HG03039 (cell line): ENCODE data around the gene FSTL4.

ENCODE experiments used
- ATAC-seq: cut with Tn5 transposase; IDR thresholded peaks from one replicate; pipeline ENCODE4 v1.9.1; 2021; ENCODE audit warnings: mild to moderate bottlenecking, moderate library complexity; ENCODE audit not compliant: unreplicated experiment

Gene FSTL4

GRCh38 chr5:133277744-133278143, 334.6 kb downstream of the FSTL4 start:
- ATAC-seq = no peak

- no peak for ATAC-seq
Observed at GRCh38 chr5:133276171-133276570, 336.2 kb downstream of the FSTL4 start.

- ATAC-seq = no peak
Observed at GRCh38 chr5:133275631-133276030, 336.7 kb downstream of the FSTL4 start.

- no peak for ATAC-seq
Observed at GRCh38 chr5:133274597-133274935, 337.8 kb downstream of the FSTL4 start.

- ATAC-seq = no peak
Observed at GRCh38 chr5:133273661-133274596, 338.4 kb downstream of the FSTL4 start.

- no peak for ATAC-seq
Observed at GRCh38 chr5:133272345-133272744, 340.0 kb downstream of the FSTL4 start.

- no peak for ATAC-seq
Observed at GRCh38 chr5:133271606-133272005, 340.7 kb downstream of the FSTL4 start.

GRCh38 chr5:133269691-133270090, 342.6 kb downstream of the FSTL4 start:
- no peak for ATAC-seq

GRCh38 chr5:133267601-133268000, 344.7 kb downstream of the FSTL4 start:
- ATAC-seq = no peak

GRCh38 chr5:133266966-133267365, 345.4 kb downstream of the FSTL4 start:
- no peak for ATAC-seq

GRCh38 chr5:133266527-133266878, 345.8 kb downstream of the FSTL4 start:
- ATAC-seq = no peak

GRCh38 chr5:133265720-133266526, 346.4 kb downstream of the FSTL4 start:
- ATAC-seq = peak; percentile 46

- no peak for ATAC-seq
Observed at GRCh38 chr5:133265257-133265656, 347.1 kb downstream of the FSTL4 start.

- no peak for ATAC-seq
Observed at GRCh38 chr5:133262690-133263089, 349.7 kb downstream of the FSTL4 start.

- no peak for ATAC-seq
Observed at GRCh38 chr5:133261993-133262392, 350.3 kb downstream of the FSTL4 start.

GRCh38 chr5:133260715-133261114, 351.6 kb downstream of the FSTL4 start:
- ATAC-seq = no peak

- no peak for ATAC-seq
Observed at GRCh38 chr5:133259199-133259997, 352.9 kb downstream of the FSTL4 start.

- ATAC-seq = no peak
Observed at GRCh38 chr5:133257977-133258376, 354.4 kb downstream of the FSTL4 start.

- ATAC-seq = no peak
Observed at GRCh38 chr5:133256276-133256675, 356.1 kb downstream of the FSTL4 start.

- ATAC-seq = no peak
Observed at GRCh38 chr5:133254803-133255202, 357.5 kb downstream of the FSTL4 start.

- no peak for ATAC-seq
Observed at GRCh38 chr5:133253671-133254070, 358.7 kb downstream of the FSTL4 start.
